ENCODE data around the gene HAUS3.
A peak's percentile ranks its signal among the peaks of the same experiment; 100 is the strongest.

The HAUS3 gene, protein sequence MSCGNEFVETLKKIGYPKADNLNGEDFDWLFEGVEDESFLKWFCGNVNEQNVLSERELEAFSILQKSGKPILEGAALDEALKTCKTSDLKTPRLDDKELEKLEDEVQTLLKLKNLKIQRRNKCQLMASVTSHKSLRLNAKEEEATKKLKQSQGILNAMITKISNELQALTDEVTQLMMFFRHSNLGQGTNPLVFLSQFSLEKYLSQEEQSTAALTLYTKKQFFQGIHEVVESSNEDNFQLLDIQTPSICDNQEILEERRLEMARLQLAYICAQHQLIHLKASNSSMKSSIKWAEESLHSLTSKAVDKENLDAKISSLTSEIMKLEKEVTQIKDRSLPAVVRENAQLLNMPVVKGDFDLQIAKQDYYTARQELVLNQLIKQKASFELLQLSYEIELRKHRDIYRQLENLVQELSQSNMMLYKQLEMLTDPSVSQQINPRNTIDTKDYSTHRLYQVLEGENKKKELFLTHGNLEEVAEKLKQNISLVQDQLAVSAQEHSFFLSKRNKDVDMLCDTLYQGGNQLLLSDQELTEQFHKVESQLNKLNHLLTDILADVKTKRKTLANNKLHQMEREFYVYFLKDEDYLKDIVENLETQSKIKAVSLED

DNA sequence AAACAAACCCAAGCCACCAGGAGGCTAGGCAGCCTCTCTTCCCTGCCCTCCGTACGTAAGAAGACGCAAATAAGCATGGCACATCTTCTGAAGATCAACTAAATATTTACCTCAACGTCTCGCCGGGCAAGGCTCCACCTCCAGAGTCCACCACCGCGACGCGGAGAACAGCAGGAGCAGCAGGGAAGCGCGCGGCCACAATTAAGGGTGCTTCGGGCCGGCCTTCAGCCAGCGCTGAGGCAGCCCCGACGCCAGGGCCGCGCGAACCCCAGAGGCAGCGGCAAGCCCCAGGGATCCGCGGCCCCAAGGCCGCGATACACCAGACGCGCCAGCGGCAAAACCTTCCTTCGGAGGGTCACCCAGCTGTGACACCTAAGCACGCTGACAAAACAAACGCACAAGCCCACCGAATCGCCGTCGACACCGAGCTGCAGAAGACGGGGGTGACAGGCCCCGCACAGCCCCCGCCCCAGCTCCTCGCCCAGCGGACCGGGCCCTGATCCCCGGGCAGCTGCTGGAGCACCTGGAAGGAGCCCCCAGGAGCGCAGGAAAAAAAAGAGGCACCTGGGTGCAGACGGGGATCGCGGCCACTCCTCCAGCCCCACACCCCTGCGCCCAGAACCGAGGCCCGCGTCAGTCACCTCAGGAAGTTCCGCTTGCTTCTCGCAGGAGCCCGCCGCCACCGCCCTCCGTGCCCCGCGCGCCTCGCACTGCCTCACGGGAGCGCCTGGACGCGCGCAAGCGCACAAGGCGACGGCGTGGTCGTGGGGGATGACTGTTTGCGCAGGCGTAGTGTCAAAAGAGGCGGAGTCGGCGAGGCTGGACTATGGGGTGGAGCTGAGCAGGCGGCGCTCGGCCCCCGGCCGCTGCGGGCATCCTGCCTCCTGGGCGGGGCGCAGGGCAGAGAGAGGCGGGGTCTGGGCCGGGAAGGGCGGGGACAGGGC is at the start of gene HAUS3, which contains the start of gene POLN:
HAUS3 (minus strand) TSS at position 712 of the 944 bp plus-strand sequence. CDS start 1,175 bp downstream, outside the sequence.
POLN (minus strand) TSS at position 712 of the 944 bp plus-strand sequence. CDS start 12,890 bp downstream, outside the sequence.
- DNase-seq: peak; percentile 94

DNA sequence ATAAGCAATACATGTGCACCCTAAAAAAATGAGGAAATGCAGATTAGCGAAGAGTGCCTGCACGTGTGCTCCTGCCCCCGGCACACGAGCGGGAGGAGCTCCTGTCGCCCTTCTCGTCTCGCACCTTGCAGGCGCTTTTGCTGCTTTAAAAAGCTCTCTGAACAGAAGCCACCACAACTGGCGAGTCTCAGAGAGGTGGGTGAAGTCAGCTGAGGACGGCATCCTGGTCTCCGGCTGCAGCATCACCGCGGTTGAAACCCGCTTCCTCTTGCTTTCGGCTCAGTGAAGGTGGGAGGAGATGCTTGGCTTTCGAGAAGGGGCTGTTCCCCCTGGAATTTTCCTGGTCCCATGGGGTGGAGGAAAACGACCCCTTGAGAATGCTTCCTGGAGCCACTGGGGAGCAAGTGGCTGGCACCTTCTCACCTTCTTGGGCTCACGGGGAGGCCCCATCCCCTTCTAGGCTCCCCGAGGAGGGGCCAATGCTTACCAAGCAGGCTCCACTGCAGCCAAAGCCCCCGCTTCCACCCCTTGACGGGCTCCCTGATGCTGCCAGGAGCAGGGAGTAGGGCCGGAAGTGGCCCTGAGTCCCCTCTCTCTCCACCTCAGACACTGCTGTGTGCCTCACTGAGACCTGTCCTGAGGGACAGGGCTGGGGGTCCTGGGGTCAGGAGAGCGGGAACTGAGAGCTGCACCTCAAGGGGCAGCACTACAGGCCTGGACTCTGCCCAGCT is 49.2 kb upstream of the HAUS3 start:
- DNase-seq: no peak

DNA sequence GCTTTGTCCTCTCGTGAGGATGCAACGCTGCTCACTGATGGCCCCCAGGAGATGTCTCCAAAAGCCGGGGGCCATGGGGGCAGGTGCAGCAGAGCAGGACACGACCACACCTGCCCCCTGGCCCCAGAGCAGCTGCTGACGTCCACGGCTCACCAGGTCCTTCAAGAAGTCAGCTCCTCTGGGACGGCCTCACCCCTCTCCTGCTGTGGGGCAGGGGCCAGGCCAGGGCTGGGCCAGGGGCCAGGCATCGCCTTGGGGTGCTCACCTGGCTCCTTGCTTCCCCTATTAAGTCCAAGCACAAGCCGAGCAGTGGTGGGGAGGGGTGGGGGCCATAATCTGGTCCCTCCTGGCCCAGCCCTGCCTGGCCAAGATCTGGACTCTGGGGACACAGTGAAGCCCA is 48.6 kb upstream of the HAUS3 start:
- DNase-seq: no peak

DNA sequence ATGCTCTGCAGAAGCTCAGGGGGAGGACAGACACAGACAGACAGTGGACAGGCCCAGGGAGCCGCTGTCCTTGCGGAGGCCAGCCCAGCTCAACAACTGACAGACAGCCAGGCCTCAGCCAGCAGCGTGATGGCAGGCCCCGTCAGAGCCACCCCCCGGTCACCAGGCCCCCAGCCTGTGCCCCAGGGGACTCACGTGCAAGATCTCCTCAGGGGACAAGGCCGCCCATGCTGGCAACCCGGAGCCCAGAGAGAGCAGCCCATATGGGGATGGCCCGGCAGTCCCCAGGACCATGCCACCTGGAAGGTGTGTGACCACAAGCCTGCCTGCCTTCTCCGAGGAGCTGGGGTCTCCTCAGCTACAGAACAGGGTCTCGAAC is 48.0 kb upstream of the HAUS3 start:
- no peak for DNase-seq

DNA sequence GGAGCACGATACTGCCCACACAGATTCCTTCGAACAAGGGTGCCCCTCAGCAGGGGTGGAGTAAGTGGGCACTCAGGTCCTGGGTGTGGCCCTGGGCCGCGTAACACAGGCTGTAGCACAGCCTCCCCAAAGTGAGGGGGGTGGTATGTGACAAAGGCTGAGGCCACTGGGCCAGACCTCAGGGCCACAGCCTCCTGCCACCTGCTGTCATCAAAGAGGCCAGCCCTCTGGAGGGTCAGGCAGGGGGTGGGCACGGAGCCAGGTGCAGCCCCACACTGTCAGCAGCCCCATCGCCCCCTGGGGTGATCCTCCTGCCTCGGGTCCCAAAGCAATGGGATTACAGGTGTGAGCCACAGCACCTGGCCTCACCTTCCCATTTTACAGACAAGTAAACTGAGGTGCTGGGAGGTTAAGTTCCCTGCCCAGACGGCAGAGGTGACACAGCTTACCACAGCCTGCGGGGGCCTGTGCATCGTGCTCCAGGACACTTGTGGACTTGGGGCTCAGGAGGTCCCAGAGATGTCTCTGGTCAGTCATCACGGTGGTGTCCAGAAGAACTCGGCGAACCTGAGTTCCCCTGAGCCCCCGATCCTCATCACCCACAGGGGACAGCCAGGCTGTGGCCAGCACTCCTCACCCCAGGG is 47.5 kb upstream of the HAUS3 start:
- no peak for DNase-seq

DNA sequence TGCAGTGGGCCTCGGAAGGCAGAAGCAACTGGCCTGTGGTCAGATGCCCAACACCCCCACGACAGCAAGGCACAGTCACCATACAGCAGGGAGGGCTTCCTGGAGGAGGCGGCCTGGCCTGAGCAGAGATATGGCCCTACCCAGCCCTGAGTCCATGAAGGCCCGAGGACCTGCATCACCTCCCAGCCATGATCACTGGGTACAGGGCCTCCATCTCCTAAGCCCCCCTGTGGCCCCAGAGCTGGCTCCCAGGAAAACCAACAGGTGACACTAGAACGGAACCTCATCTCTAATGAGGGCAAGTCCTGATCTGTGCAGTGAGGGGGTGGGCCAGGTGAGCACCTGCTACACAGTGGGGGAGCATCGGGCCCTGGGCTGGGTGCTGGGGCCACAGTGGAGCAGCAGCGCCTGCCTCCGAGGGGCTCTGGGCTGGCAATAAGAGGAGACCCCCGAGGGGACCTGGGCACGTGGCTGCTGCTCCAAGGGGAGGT is 46.2 kb upstream of the HAUS3 start:
- DNase-seq: no peak

DNA sequence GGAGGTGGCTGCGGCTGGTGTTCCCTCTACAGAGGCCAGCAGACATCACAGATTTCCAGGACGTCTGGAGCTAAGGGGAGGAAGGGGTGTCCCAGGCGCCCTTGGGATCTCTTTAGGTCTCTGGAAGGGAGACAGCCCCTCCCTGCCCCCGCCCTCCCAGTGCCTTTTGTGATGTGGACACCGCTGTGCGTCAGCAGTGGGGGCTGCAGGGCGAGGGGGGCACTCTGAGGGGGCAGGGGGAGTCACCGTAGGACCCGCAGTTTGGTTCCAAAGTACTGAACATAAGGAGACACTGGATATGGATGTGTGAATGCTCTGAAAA is 45.6 kb upstream of the HAUS3 start:
- DNase-seq: no peak

DNA sequence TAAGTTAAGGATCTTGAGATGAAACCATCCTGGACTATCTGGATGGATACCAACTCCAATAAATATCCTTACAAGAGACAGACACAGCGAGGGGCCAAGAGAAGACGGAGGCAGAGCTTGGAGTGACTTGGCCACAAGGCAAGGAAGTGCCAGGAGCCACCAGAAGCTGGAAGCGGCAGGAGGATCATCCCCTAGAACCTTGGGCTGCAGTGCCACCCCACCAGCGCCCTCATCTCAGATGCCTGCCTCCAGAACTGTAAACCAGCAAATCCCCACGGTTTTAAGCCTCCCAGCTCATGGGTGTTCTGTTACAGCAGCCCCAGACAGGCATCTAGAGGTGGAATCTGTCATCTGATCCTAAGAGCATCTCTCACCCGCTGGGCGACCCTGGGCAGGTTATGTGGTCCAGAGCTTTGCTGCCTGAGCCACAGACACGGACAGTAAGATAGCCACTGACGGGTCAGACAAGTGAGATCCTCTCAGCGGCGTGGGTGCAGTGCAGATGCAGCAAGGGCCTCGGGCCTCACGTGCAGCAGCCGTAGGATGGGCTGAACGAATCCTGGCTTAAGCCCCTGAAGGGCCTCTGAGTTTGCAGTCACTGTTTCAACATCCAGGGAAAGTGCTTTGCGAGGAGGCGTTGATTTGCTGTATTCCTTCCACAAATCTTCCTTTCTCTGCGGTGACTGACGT is 45.1 kb upstream of the HAUS3 start:
- DNase-seq: no peak

DNA sequence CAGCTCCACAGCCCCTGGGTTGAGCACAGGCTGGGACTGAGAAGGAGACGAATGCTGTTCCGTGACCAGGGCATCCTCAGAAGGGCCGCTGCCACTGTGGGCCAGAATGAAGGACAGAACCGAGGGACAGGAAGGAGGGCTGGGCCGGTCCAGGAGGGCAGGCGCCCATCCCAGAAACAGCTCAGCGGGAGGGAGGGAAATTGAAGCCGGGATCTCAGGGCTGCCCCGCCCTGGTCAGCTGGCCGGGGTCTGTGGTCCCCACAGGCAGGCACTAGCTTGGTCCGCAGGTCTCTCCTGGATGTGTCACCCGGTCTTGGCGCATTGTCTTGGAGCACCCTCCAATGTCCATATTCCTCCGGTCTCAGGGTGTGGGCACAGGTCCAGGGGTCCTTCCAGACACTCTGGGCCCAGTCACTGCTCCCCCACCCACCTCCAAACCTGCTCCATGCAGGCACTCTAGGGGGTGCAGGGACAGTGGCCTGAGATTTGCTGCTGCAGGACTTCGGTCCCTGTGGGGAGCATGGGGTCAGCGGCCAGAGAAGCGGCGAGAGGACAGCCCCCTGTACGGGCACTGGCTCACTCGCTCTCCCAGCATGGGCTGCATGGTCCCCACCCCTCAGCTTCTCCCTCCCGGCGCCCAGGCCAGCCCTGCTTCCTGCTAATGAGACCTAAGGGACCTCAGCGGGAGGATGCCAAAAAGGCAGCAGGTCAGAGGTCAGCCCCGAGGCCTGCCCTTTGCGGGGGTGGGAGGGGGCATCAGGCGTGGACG is 43.9 kb upstream of the HAUS3 start:
- no peak for DNase-seq

DNA sequence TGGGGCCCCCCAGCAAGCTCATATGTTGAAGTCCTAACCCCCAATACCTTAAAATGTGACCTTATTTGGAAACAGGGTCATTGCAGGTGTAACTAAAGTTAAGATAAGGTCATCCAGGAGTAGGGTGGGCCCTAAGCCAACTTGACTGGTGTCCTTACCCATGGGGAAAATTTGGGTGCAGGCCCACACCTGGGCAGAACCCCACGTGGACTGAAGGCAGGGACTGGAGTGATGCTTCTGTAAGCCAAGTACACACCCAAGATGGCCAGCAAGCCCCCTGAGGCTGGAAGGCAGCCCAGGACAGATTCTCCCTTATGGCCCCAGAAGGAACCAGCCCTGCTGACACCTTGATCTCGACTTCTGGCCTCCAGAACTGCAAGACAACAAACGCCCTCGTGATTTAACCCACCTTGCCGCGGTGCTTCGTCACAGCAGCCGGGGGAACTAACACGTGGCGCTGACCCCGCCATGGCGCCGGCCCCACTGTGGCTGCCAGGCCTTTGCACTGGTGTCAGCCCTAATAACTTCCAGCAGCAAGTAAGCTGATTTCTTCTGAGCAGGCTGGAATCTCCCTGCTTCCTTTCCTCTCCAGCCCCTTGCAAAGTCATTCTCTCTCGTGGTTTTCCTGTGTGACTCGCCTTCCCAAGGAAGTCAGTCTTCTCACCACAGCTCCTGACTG is 43.2 kb upstream of the HAUS3 start:
- DNase-seq: no peak

DNA sequence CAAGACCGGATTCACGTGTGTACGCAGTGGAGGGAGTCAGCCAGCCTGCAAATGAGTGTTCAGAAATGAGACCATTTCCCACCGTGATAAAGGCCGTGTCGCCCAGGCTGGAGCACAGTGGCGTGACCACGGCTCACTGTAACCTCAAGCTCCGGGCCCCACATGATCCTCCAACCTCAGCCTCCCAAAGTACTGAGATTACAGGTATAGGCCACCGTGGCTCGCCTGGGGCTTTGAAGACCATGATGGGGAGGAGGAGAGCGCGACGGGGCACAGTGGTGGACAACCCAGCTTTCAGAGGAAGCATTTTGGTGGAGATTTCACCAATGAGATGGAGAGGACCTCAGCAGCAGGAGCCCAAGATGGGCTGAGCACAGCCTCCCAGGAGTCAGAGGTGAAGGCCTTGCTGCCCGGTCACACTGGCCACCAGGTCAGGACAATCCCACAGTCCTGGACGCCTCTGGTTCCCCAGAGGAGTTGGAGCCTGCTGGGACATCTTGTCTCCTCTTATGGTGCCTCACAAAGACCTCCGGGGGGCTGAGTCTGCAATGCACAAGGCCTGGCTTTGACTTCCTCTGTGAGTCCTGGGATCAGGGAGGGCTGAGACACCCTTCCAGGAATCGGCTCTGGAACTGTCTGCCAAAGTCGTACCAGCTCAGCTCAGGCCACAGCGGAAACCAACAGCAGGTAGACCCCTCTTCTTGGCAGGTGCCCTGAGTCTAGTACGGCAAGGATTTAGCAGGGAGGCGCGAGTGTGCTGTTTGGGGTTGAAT is 42.4 kb upstream of the HAUS3 start:
- DNase-seq: no peak

DNA sequence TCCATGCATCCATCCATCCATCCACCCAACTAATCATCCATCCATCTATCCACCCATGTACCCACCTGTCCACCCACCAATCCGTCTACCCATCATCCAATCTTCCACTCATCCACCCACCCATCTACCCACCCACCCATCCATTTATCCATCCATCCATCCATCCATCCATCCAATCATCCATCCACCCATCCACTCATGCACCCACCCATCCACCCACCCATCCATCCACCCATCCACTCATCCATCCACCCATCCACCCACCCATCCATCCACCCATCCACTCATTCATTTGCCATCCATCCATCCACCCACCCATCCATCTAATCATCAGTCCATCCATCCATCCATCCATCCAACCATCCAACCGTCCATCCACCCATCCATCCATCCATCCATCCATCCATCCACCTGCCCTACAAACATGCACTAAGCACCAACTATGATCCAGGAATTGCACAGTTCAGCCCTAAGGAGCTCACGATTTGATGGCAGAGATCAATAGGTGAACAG is 41.3 kb upstream of the HAUS3 start:
- no peak for DNase-seq

DNA sequence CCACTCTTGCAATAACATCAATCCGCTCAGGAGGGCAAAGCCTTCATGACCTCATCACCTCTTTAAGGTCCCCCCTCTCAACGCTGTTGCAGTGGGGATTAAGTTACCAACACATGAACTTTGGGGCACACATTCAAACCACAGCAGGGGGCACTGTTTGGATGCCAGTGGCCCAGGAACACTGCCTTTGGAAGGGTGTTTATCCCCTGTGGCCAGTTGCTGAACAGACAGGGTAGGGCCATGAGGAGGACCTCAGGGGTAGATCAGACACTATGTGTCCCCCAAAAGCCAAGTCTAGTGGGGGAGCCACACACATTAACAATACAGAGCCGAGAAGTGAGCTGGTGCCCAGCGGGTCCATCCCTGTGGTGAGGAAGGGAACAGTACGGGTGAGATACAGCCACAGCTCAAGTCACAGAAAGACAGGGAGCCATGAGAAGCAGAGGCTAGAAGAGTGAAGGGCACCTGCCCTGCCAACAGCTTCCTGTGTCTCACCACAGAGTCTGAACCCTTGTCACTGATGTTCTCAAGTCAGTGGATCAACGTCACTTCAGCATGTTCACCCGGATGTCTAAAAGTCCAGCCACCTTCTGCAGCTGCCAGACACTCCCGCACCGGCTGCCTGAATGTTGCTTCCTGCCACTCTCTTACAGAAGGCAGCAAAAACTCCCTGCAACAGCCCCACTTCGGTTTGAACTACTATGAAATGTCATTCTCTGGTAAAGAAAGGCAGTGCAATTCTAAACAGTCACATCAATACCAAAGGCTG is 39.8 kb upstream of the HAUS3 start:
- no peak for DNase-seq

DNA sequence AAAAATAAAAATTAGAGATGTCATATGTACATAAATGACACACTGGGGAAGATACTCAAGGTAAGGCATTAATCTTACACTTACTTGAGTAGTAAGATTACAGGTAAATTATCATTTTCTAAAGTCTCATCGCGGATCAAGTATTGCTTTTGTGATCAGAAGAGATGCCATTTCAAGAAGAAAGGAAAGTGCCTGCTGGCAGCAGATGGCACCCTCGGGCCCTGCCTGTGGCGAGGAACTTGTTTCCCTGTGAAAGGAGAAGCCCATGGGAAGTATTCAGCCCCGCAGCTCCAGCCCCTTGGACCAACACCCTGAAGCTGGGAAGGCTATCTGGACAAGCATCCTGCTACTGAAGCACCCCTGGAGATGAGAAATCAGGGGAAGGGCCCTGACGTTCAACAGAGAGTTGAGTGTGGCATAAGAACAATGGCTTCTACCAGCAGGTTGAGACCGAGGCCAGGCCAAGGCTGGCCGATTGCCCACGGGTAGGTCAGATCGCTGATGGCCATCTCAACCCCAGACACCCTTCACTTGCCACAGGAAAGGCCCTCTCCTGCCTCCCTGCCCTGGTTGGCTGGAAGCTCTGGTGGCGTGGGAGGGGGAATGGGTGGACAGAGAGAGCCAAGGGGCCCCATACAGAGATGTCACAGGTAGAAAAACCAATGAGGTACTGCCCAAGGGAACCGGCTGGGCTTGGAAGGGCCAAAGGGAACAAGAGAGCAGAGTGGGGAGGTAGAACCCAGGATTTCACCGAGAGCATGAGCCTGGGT is 38.8 kb upstream of the HAUS3 start:
- peak; percentile 4 for DNase-seq

DNA sequence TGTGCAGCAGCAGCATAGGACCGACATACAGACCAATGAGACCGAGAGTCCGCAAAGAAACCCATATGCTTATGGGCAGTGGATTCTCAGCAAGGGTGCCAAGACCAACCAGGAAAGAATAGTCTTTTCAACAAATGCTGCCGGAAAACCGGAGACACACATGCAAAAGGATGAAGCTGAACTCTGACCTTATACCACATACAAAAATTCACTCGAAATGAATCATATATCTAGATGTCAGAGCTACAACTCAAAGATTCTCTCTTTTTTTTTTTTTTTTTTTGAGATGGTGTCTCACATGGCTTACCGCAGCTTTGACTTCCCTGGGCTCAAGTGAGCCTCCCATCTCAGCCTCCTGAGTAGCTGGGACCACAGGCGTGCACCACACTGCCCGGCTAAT is 36.0 kb upstream of the HAUS3 start:
- DNase-seq: no peak

DNA sequence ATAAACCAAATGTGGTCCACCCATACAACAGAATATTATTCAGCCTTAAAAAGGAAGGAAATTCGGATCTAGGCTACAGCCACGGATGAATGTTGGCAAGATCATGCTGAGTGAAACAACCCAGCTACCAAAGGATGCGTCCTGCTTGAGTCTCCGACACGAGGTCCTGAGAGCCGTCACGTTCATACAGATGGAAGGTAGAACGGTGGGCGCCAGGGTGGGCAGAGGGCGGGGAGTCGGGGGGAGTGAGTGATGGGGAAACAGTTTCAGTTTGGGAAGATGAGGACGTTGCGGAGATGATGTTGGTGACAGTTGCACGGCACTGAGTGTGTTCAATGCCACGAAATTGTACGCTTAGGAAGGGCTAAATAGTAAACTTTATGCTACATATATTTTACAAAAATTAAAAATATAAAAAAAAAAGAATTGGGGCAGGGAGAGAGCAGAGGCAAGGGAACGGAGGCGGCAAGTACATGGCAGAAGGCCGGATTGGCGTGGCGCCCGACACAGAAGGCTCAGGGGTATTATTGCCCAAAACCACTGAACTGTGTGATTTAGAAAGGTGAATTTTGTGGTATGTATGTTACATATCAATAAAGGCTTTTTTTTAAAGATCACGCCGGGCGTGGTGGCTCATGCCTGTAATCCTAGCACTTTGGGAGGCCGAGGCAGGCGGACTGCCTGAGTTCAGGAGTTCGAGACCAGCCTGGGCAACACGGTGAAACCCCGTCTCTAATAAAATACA is 34.8 kb upstream of the HAUS3 start:
- no peak for DNase-seq
